Gastroesophageal sphincter (tissue), 4 donors: ENCODE results near the gene FNBP1. TPM values are rescaled to one million over a fixed set of nuclear protein-coding genes. Genes with fewer than 3 reads are reported as not detected.

Source experiments
- ATAC-seq: fragments of 150-250 bp; one replicate; pipeline ENCODE4 v1.9.1; 2016; ENCODE audit warnings: mild to moderate bottlenecking, moderate library complexity
- H3K27ac ChIP-seq, 4 donors: fragments of 200-600 bp; sonication (generic) in 3 of 4; 1 replicate in 3 of 4; 2 replicates in 1 of 4; pipeline ENCODE4 v1.5.1; 2016 to 2019
- H3K27me3 ChIP-seq: fragments of 200-600 bp; sonication (generic); one replicate; pipeline ENCODE4 v1.5.1; 2019
- H3K36me3 ChIP-seq, 2 donors: fragments of 200-600 bp; sonication (generic); one replicate each; pipeline ENCODE4 v1.5.1; 2019; ENCODE audit warnings: control low read depth in 1 of 2
- H3K4me1 ChIP-seq, 3 donors: fragments of 200-600 bp; sonication (generic); 1 replicate in 2 of 3; 2 replicates in 1 of 3; pipeline ENCODE4 v1.5.1; 2016 to 2019; ENCODE audit warnings: control low read depth in 2 of 3
- H3K4me3 ChIP-seq, 2 donors: fragments of 200-600 bp; sonication (generic); one replicate each; pipeline ENCODE4 v1.5.1; 2019; ENCODE audit warnings: mild to moderate bottlenecking in 1 of 2, moderate library complexity in 1 of 2
- H3K9me3 ChIP-seq, 3 donors: fragments of 200-600 bp; sonication (generic); one replicate each; pipeline ENCODE4 v1.5.1; 2017 to 2019; ENCODE audit warnings: control low read depth in 2 of 3
- EP300 ChIP-seq: sonication (generic); formaldehyde crosslinking; IDR thresholded peaks from one replicate; pipeline ENCODE4 v1.6.1; 2017; ENCODE audit warnings: antibody characterized with exemption, mild to moderate bottlenecking
- POLR2A ChIP-seq, 2 donors: fragments of 450-650 bp; IDR thresholded peaks; one replicate each; pipeline ENCODE4 v1.6.1; 2017; ENCODE audit warnings: antibody characterized with exemption in 2 of 2, mild to moderate bottlenecking in 2 of 2, moderate library complexity in 1 of 2
- POLR2AphosphoS5 ChIP-seq: sonication (generic); formaldehyde crosslinking; IDR thresholded peaks from one replicate; pipeline ENCODE4 v1.6.1; 2017; ENCODE audit warnings: antibody characterized with exemption
- WGBS, 2 donors: methylation state at CpG; one replicate each; pipeline ENCODE4 v1.1.5; 2018; ENCODE audit warnings: low coverage in 1 of 2; 5-methylcytosine and 5-hydroxymethylcytosine counted together
- total RNA-seq, 4 donors: library from RNA; depleted of rRNA; stranded (reverse); fragments of >200 nt; gene quantifications; one replicate each; pipeline ENCODE4 v1.1.0, GENCODE V29; 2016
- TF ChIP-seq, protein P1 (sequence below), 4 experiments: fragments of 200-600 bp in 2 of 4; fragments of 450-650 bp in 2 of 4; sonication (generic) in 1 of 4; IDR thresholded peaks; one replicate each; pipeline ENCODE4 v1.5.1; 2017 to 2019; ENCODE audit warnings: antibody characterized with exemption in 4 of 4, mild to moderate bottlenecking in 2 of 4, moderate library complexity in 2 of 4

The FNBP1 gene
- total RNA-seq, 4 donors from 2014 or later = 119 to 343 (median 188) TPM

DNA sequence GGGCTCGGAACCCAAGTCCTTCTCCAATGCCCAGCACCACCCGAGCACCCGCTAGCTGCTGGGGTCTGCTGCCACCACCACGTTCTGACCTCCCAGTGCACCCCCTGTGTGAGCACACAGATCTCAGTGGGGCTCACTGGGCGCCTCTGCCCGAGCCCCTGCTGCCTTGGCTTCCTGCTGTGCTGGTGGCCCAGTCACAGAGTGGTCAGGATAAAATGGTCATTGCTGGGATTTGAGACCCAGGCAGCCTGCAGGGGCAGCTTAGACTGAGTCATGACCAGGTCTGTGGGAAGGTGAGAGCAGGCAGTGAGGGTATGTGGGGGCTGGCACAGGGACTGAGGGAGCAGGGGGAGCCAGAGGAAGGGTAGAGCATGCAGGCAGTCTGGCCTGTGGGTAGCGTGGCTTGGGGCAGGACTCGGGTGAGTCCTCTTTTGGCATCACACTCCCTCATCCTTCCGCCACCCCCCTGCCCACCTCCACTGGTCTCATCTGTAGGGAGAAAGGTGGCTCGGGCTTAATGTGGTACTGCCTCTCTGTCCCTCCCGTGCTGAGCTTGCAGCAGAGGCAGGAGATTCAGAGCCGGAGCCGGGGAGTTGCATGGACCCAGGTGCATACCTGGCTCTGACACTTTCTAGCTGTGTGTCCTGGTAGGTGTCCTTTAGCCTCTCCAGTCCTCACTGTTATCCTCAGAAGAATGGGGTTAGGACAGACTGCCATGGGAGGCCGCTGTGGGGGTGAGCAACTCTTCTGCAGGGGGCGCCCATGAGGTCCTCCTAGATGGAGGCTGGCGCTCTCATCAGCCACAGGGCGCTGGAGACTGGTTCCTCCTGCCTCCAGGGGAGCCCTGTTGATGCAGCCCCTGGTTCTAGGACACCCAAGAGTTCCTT is 175.6 kb downstream of the FNBP1 start:
- no peak overlapping the region for H3K4me3 ChIP-seq
- TF ChIP-seq, protein P1, sequence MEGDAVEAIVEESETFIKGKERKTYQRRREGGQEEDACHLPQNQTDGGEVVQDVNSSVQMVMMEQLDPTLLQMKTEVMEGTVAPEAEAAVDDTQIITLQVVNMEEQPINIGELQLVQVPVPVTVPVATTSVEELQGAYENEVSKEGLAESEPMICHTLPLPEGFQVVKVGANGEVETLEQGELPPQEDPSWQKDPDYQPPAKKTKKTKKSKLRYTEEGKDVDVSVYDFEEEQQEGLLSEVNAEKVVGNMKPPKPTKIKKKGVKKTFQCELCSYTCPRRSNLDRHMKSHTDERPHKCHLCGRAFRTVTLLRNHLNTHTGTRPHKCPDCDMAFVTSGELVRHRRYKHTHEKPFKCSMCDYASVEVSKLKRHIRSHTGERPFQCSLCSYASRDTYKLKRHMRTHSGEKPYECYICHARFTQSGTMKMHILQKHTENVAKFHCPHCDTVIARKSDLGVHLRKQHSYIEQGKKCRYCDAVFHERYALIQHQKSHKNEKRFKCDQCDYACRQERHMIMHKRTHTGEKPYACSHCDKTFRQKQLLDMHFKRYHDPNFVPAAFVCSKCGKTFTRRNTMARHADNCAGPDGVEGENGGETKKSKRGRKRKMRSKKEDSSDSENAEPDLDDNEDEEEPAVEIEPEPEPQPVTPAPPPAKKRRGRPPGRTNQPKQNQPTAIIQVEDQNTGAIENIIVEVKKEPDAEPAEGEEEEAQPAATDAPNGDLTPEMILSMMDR (IDR thresholded peaks at IDR 0.05) = no peak
- TF ChIP-seq POLR2A (IDR thresholded peaks at IDR 0.05) = no peak
- TF ChIP-seq POLR2AphosphoS5 = no peak
- no peak for TF ChIP-seq EP300
- WGBS, 2 donors = no CpG with 5 or more reads among the region's 17 CpGs
- no peak for ATAC-seq
- no peaks in the 10 kb centered on the region for H3K4me1 ChIP-seq
- no peaks in the 10 kb centered on the region for H3K9me3 ChIP-seq
- peaks cover 0 to 81% of the 10 kb centered on the region in 2 donors for H3K36me3 ChIP-seq
- no peaks in the 10 kb centered on the region for H3K27me3 ChIP-seq
- no peak overlapping the region for H3K27ac ChIP-seq

DNA sequence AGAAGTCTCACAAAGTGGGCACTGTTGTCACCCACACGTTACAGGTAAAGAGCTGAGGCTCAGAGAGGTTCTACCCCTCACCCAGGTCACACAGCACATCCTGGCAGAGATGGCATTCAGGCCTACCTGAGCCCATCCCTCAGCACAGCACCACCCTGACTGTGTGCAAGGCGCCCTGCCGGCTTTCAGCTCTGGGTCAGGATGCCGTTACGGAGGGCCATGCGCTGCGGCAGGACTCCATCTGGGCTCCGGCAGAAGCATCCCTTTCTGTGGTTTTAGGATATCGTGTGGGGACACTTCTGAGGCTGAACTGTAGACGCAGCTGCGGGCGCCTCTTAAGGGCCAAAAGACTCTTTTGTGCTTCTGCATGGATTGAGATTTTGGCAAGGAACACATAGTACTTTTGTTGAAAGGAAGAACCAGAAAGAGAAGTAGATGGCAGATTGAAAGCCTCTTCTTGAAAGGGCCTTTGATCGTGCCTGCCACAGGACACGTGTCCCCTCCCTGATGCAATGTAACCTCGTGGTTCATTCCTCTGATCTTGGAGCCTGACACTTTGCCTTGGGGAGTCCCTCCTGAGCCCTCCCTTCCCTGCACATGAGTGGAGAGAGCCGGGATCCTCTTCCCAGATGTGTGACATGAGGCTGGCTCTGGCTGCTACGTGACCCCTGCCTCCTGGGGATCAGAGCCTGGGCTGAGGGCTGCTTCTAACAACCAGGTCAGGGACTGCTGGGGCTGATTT is 176.4 kb downstream of the FNBP1 start:
- Histone ChIP-seq H3K9me3 (no peaks in the 10 kb centered on the region), H3K27me3 (no peaks in the 10 kb centered on the region), H3K4me3 (no peak overlapping the region), H3K27ac (no peak overlapping the region), H3K36me3 (peaks cover 0 to 89% of the 10 kb centered on the region in 2 donors), H3K4me1 (no peaks in the 10 kb centered on the region)
- no peak for ATAC-seq
- 40 to 95% methylated on average over 1 to 4 of the region's 17 CpGs for WGBS, 2 donors
- no peak for TF ChIP-seq POLR2AphosphoS5
- TF ChIP-seq, protein P1 (IDR thresholded peaks at IDR 0.05) = no peak
- TF ChIP-seq POLR2A (IDR thresholded peaks at IDR 0.05) = no peak
- TF ChIP-seq EP300 = no peak

DNA sequence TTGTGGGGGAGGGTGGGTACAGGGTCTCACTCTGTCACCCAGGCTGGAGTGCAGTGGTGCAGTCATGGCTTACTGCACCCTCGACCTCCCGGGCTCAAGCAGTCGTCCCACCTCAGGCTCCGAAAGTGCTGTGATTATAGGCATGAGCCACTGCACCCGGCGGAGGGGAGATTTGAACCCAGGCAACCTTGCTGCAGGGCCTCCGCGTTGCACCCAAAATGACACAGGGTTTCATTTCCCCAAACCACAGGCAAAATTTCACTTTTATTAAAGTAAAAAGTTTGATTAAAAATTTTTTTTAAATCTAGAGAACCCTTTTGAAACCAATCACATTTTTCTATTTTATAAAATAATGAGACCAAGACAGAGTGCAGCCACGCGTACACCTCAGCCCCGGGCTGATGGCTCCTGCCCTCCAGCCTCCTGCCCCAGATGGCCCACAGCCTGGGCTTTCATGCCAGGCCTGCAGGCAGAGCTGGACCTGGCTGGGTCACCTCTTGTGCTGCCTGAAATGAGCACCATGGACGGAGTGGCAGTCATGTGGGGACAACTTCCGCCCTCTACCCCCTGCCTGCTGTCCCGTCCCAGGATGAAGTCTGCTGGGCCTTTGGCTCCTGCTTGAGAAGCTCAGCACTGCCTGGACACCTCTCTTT is 177.2 kb downstream of the FNBP1 start:
- no peaks in the 10 kb centered on the region for H3K4me1 ChIP-seq
- peaks cover 0 to 97% of the 10 kb centered on the region in 2 donors for H3K36me3 ChIP-seq
- TF ChIP-seq POLR2A (IDR thresholded peaks at IDR 0.05) (no peak), EP300 (no peak), POLR2AphosphoS5 (no peak)
- TF ChIP-seq, protein P1 (IDR thresholded peaks at IDR 0.05) = no peak
- H3K27me3 ChIP-seq = no peaks in the 10 kb centered on the region
- ATAC-seq = no peak
- WGBS, 2 donors = 81 to 92% methylated on average over 2 to 3 of the region's 14 CpGs
- no peaks in the 10 kb centered on the region for H3K9me3 ChIP-seq
- H3K4me3 ChIP-seq = no peak overlapping the region
- no peak overlapping the region for H3K27ac ChIP-seq

DNA sequence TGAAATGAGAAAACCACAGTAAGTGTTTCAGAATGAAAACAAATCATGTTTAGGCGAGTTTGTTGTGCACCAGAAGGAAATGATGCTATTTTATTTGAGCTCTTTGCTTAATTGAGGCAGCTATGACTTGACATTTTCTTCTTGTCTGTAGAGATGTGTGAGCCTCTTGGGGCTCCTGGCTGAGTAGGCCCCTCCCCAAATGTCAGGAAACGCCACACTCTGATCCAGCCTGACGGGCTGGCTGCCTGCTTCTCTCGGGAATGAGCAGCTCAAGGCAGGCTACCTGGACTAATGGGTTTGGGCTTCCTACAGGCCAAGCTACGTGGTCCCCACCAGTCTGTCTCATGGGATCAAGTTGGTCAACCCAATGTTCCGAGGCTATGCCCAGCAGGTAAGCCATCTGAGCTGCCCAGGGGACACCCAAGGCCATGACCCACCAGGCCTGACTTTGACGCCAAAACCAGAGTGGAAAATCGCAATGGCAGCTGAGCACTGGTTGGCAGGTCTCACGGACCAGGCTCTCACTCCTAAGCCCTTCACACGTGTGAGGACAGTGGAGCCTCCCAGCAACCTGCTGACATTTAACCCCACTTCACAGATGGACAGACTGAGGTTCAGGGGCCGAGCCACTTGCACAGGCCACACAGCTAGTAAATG is 177.9 kb downstream of the FNBP1 start:
- TF ChIP-seq, protein P1 (IDR thresholded peaks at IDR 0.05) = no peak
- TF ChIP-seq POLR2A (IDR thresholded peaks at IDR 0.05) (no peak), POLR2AphosphoS5 (no peak), EP300 (no peak)
- H3K36me3 ChIP-seq = peaks cover 0 to 98% of the 10 kb centered on the region in 2 donors
- no peak overlapping the region for H3K4me3 ChIP-seq
- no peak for ATAC-seq
- no peaks in the 10 kb centered on the region for H3K27me3 ChIP-seq
- no peaks in the 10 kb centered on the region for H3K9me3 ChIP-seq
- no peaks in the 10 kb centered on the region for H3K4me1 ChIP-seq
- WGBS, 2 donors = 36 to 45% methylated on average over 2 to 4 of the region's 11 CpGs
- H3K27ac ChIP-seq = no peak overlapping the region
